Measurements from ENCODE around the gene ADCY1.

The ADCY1 gene

GRCh38 chr7:45670227-45670626 lies 96.1 kb downstream of the ADCY1 start:
- DNase-seq (ENCODE audit: low read depth in 2 of 2): no peak

- no peak for DNase-seq (ENCODE audit: low read depth in 2 of 2)
Observed at GRCh38 chr7:45670717-45671116, 96.5 kb downstream of the ADCY1 start.

- DNase-seq (ENCODE audit: low read depth in 2 of 2): no peak
Observed at GRCh38 chr7:45677311-45677900, 103.2 kb downstream of the ADCY1 start.

GRCh38 chr7:45679516-45679915 lies 105.3 kb downstream of the ADCY1 start:
- DNase-seq (ENCODE audit: low read depth in 2 of 2): no peak

GRCh38 chr7:45680776-45681175 lies 106.6 kb downstream of the ADCY1 start:
- DNase-seq (ENCODE audit: low read depth in 2 of 2): no peak

- no peak for DNase-seq (ENCODE audit: low read depth in 2 of 2)
Observed at GRCh38 chr7:45681596-45682357, 107.6 kb downstream of the ADCY1 start.

GRCh38 chr7:45682358-45682735 lies 108.2 kb downstream of the ADCY1 start:
- no peak for DNase-seq (ENCODE audit: low read depth in 2 of 2)

- no peak for DNase-seq (ENCODE audit: low read depth in 2 of 2)
Observed at GRCh38 chr7:45682836-45683555, 108.8 kb downstream of the ADCY1 start.

GRCh38 chr7:45683556-45684148 lies 109.5 kb downstream of the ADCY1 start:
- DNase-seq (ENCODE audit: low read depth in 2 of 2): no peak

- no peak for DNase-seq (ENCODE audit: low read depth in 2 of 2)
Observed at GRCh38 chr7:45684910-45685618, 110.9 kb downstream of the ADCY1 start.

GRCh38 chr7:45685619-45686240 lies 111.6 kb downstream of the ADCY1 start:
- DNase-seq (ENCODE audit: low read depth in 2 of 2): no peak

- no peak for DNase-seq (ENCODE audit: low read depth in 2 of 2)
Observed at GRCh38 chr7:45686441-45687184, 112.4 kb downstream of the ADCY1 start.

GRCh38 chr7:45687185-45687560 lies 113.0 kb downstream of the ADCY1 start:
- DNase-seq (ENCODE audit: low read depth in 2 of 2): no peak

- no peak for DNase-seq (ENCODE audit: low read depth in 2 of 2)
Observed at GRCh38 chr7:45687721-45688120, 113.6 kb downstream of the ADCY1 start.

GRCh38 chr7:45688382-45688781 lies 114.2 kb downstream of the ADCY1 start:
- no peak for DNase-seq (ENCODE audit: low read depth in 2 of 2)

GRCh38 chr7:45689011-45689796 lies 115.0 kb downstream of the ADCY1 start:
- DNase-seq (ENCODE audit: low read depth in 2 of 2): no peak

GRCh38 chr7:45689797-45690761 lies 115.9 kb downstream of the ADCY1 start:
- no peak for DNase-seq (ENCODE audit: low read depth in 2 of 2)

- no peak for DNase-seq (ENCODE audit: low read depth in 2 of 2)
Observed at GRCh38 chr7:45690762-45691150, 116.6 kb downstream of the ADCY1 start.

- no peak for DNase-seq (ENCODE audit: low read depth in 2 of 2)
Observed at GRCh38 chr7:45691155-45691656, 117.0 kb downstream of the ADCY1 start.

Measured in stimulated activated CD8-positive, alpha-beta memory T cell treated with anti-CD3 and anti-CD28 coated beads, Interleukin-2, amount 100 ng/mL, for 1 hour (primary cell).